ENCODE data around the gene KIFAP3.
"Not testable (repeated sequence)": the region's sequence is repeated elsewhere in the genome, so short reads cannot be mapped to it uniquely, and the experiment has no call there.

KIFAP3 gene

GRCh38 chr1:170064821-170065220, 9.7 kb downstream of the KIFAP3 start:
- no peaks in the 10 kb centered on the region for H3K27me3 ChIP-seq
- TF ChIP-seq CTCF (IDR thresholded peaks at IDR 0.05; ENCODE audit: low read depth, low read length), result no peak
- no peaks in the 10 kb centered on the region for H3K4me1 ChIP-seq
- H3K4me3 ChIP-seq (ENCODE audit: low read depth, low read length), result no peak overlapping the region
- no peaks in the 10 kb centered on the region for H3K9me3 ChIP-seq
- H3K36me3 ChIP-seq, result no peaks in the 10 kb centered on the region
- DNase-seq, result no peak

- Histone ChIP-seq H3K9me3 (no peaks in the 10 kb centered on the region), H3K27me3 (no peaks in the 10 kb centered on the region), H3K4me1 (no peaks in the 10 kb centered on the region), H3K4me3 (ENCODE audit: low read depth, low read length) (no peak overlapping the region), H3K36me3 (no peaks in the 10 kb centered on the region)
- no peak for DNase-seq
- no peak for TF ChIP-seq CTCF (IDR thresholded peaks at IDR 0.05; ENCODE audit: low read depth, low read length)
Measured at GRCh38 chr1:170063109-170063826, 11.2 kb downstream of the KIFAP3 start.

GRCh38 chr1:170061676-170062075, 12.8 kb downstream of the KIFAP3 start:
- H3K4me3 ChIP-seq (ENCODE audit: low read depth, low read length); H3K27me3 ChIP-seq; DNase-seq; H3K36me3 ChIP-seq; H3K9me3 ChIP-seq; H3K4me1 ChIP-seq: not testable (repeated sequence)

- H3K36me3 ChIP-seq; DNase-seq; H3K9me3 ChIP-seq; H3K27me3 ChIP-seq; H3K4me1 ChIP-seq; H3K4me3 ChIP-seq (ENCODE audit: low read depth, low read length): not testable (repeated sequence)
Measured at GRCh38 chr1:170060015-170060520, 14.4 kb downstream of the KIFAP3 start.

- TF ChIP-seq CTCF (IDR thresholded peaks at IDR 0.05; ENCODE audit: low read depth, low read length), result no peak
Measured at GRCh38 chr1:170049176-170049800, 25.2 kb downstream of the KIFAP3 start.

GRCh38 chr1:170048515-170048914, 26.0 kb downstream of the KIFAP3 start:
- H3K9me3 ChIP-seq, result no peaks in the 10 kb centered on the region
- TF ChIP-seq CTCF (IDR thresholded peaks at IDR 0.05; ENCODE audit: low read depth, low read length), result no peak
- no peak for DNase-seq

More at GRCh38 chr1:170049176-170049800, 25.2 kb downstream of the KIFAP3 start:
- peak; percentile 29 for DNase-seq
- Histone ChIP-seq H3K9me3 (no peaks in the 10 kb centered on the region), H3K27me3 (no peaks in the 10 kb centered on the region), H3K36me3 (no peaks in the 10 kb centered on the region), H3K4me3 (ENCODE audit: low read depth, low read length) (no peak overlapping the region), H3K4me1 (no peaks in the 10 kb centered on the region)

GRCh38 chr1:170044187-170044586, 30.3 kb downstream of the KIFAP3 start:
- Histone ChIP-seq H3K27me3 (no peaks in the 10 kb centered on the region), H3K4me1 (no peaks in the 10 kb centered on the region), H3K4me3 (ENCODE audit: low read depth, low read length) (no peak overlapping the region), H3K9me3 (no peaks in the 10 kb centered on the region), H3K36me3 (no peaks in the 10 kb centered on the region)
- TF ChIP-seq CTCF (IDR thresholded peaks at IDR 0.05; ENCODE audit: low read depth, low read length), result no peak
- no peak for DNase-seq

More at GRCh38 chr1:170048515-170048914, 26.0 kb downstream of the KIFAP3 start:
- Histone ChIP-seq H3K36me3 (no peaks in the 10 kb centered on the region), H3K27me3 (no peaks in the 10 kb centered on the region), H3K4me3 (ENCODE audit: low read depth, low read length) (no peak overlapping the region), H3K4me1 (no peaks in the 10 kb centered on the region)
